ENCODE measurements around the gene CNTNAP2.
"Not testable (repeated sequence)": the region's sequence is repeated elsewhere in the genome, so short reads cannot be mapped to it uniquely, and the experiment has no call there.

CNTNAP2 gene

DNA sequence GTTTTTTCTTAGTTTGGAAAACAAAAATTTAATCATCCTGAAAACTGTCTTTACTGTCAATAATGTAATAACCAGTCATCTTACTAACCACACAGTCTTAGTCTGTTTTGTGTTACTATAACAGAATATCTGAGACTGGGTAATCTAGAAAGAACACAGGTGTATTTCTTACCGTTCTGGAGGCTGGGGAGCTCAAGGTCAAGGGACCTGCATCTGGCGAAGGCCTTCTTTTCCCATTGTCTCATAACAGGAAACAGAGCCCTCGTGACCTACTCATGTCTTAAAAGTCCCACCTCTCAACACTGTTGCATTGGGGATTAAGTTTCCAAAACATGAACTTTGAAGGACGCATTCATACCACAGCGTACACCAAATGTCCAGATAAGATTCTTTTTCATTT, 932.3 kb downstream of the CNTNAP2 start:
- no peak for DNase-seq

DNA sequence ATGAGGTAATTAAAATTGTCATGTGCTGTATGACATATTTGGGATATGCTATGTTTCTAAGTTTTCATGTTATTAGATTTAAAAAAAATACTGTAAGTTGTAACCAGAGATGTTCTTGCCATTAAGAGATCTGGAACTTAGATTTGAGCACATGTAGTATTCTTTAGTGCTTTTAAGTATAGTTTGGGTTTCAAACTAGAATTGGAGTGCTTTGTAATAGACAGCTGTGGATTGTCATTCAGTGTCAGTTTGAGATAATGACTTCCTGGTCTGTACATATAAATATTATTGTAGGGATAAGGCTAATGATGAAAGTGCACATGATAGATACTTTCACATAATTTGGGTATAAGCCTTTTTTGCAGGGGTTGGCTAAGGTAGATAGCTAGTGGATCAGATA, 936.2 kb downstream of the CNTNAP2 start:
- DNase-seq = no peak

DNA sequence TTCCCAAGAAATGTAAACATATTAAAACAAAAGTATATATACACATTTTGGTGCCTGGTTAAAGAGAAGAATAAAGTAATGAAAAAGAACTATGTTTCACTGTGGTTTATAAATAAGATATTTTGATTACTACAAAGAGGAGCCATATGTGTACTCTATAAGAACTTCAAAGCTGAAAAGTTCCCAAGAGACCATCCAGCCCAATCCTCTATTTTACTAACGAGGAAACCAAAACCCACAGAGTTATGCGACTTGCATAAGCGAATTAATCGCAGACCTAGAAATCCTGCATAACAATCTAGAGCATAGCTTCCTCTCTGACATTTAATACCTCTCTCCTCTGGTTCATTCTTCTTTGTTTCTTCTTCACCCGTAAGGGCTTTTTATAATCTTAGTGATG, 937.1 kb downstream of the CNTNAP2 start:
- no peak for DNase-seq

DNA sequence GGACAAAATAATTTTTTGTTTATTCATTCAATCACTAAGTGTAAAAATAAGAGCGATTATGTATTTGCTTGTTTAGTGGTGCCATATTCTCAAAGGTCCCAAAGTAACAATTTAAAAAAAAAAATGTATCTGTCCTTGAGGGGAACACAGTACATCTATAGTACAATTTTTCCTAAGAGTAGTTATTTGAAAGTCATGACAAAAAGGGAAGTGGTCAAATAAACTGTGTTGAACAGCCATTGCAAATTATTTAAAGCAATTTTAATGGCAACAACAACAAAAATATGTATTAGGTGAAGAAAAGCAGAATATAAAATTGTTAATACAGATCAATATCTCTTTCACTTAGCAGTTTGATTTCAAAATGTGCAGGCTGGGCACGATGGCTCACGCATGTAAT, 943.5 kb downstream of the CNTNAP2 start:
- DNase-seq = no peak

DNA sequence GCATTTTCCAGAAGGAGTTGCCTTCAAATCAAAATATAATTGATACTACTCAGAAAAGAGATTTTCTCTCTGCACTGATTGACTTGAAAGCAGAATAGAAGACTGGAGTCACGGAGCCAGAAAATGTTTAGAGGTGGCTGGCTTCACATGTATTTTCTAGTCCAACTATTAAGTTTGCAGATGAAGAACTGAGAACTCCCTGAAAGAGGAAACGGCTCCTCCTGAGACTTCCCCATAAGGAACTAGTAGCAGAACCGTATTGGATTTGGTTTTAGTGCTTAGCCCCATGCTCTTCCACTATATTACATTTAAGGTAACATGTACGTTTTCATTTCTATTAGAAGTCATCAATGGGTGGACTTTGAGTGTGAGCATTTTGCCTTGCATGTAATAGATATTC, 946.3 kb downstream of the CNTNAP2 start:
- no peak for DNase-seq

DNA sequence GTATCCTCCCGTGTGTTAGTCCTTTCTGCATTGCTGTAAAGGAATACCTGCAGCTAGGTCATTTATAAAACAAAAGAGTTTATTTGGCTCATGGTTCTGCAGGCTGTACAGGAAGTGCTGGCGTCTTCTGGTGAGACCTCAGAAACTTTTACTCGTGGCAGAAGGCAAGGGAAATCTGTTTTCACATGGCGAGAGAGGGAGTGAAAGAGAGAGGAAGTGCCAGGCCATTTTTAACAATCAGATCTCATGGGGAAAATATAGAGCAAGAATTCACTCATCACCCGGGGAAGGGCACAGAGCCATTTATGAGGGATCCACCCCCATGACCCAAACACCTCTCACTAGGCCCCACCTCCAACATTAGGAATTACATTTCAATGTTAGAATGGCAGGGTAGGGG, 952.2 kb downstream of the CNTNAP2 start:
- no peak for DNase-seq

DNA sequence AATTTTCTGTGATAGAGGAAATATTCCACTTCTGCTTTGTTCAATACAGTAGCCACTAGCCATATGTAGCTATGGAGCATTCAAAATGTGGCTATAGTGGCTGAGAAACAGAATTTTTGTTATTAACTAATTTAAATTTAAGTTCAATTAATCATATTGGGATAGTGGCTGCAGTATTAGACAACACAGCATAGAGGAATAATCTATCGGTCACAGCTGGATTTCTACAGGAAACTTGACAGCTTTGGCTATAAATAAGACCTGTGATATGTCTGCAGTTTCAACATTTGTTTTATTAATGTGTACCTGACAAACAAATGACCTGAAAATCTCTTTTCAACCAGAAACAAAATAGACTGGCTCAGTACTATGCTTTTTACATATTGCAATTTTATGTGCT, 953.2 kb downstream of the CNTNAP2 start:
- DNase-seq = no peak

DNA sequence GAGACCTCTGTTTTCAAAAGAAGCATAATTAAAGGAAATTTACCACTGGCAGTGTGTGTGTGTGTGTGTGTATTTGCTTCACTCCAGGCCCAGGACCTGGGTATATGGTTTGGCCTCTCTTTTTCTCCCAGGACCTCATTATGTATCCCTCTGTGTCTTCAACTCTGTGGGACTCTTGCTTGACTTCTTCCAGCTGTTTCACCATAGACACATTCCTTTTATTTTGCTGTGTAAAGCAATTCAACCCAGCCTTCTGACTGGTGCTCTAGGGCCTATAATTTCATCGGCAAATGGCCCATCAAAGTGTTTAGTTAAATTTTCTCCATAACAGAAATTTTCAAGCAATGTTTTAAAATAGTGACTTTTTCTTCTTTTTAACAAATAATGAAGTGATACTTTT, 954.3 kb downstream of the CNTNAP2 start:
- no peak for DNase-seq

DNA sequence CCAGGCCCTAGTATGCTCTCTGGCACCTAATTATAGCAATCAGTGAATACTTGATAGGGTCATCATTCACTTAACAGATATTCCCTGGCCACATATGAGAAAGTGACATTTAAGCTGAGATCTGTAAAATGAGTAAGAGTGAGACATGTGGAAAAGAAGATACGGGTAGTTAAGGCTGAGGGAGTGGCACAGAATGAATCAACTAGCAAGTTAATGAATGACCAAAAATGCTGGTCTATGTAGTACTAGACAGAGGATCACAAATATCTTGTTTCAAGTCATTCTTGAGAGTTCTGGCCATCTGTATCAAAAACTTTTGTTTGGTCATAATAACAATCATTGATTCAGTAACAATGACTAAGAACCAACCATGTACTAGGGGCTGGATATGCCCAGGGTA, 954.9 kb downstream of the CNTNAP2 start:
- no peak for DNase-seq

DNA sequence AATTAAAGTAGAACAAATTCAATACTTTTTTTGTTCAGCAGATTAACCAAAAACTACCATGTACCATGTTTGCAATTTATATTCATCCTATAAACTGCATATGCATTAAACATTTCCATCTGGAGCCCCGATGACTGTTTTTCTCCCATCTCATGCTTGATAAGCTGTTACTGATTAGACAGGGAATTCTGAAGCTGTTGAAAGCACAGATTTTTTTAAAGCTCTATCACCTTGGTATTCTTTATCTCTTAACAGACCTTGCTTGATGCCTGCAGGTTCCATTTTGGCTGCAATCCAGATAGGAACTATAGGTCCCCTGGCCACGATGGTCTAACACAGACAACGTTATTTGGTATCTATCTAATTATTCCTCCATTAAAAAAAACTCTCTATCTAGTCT, 961.7 kb downstream of the CNTNAP2 start:
- DNase-seq = no peak

DNA sequence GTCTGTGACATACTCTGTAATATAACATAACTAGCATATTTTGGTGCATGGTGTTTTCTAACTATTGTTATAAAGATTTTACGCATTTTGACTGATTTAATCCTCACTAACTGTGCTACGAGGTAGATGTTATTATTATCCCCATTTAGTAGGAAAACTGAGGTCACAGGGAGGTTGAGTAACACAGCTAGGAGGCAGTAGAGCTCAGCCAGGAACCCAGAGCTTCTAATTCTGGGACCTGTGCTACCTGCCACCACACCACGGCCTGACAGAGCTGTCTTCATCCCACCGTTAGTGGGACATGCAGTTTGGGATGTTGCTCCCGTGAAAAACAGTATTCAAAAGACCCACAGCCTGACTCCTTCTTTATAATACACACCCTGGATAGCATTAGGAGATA, 962.5 kb downstream of the CNTNAP2 start:
- DNase-seq = no peak

DNA sequence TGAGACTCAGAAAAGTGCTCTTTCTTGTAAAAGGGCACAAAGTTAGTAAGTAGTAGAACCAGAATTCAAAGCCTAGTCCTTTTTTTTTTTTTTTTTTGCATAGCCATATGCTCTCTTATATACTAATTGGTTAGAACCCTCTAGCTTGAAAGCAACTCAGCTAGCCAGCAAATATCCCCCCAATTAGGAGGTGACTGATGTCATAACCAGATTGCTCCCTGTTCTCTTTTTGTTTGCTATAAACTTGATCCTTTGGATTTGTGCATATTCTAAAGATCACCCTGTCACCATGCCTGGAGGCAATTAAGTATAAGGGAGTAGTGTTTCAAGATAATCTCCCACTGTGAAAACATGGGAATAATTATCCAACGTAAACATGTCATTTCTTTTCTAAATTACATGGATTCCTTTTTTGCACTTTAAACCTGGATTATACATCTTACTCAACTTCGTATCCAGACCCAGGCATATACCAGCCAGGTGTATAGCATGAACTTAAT, 963.4 kb downstream of the CNTNAP2 start:
- DNase-seq = no peak

DNA sequence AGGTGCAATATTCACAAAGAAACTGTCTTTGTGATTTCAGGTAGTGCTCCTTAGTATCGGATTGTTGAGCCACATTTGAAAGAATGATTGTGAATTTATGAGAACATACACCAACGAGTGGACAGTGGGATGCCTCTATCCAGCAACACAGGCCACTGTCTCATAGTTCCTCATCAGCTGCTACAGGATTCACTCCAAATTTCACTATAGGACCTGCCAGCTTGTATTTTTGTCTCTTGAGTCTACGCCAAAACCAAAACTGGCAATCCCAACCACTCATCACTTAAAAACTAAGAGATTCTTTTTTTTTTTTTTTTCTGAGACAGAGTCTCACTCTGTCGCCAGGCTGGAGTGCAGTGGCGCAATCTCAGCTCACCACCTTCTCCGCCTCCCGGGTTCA, 964.5 kb downstream of the CNTNAP2 start:
- DNase-seq = no peak

DNA sequence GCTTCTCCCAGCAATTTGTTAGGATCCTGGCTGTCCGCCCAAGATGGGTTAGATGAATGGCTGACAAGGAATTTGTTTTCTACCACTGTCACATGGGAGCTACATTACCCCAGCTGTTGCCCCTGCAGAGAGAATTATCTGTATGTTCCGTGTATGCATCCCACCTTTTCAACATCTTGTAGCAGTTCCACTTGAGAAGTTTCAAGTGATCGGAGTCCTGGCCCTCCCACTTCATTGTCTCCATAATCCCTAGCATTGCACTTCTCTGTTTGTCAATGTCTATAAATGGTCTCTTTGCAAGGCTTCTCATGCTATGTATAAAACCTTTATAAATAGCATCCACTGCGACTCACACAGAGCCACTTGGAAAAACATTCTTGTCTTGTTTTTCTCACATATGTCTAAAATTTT, 972.5 kb downstream of the CNTNAP2 start:
- no peak for DNase-seq

DNA sequence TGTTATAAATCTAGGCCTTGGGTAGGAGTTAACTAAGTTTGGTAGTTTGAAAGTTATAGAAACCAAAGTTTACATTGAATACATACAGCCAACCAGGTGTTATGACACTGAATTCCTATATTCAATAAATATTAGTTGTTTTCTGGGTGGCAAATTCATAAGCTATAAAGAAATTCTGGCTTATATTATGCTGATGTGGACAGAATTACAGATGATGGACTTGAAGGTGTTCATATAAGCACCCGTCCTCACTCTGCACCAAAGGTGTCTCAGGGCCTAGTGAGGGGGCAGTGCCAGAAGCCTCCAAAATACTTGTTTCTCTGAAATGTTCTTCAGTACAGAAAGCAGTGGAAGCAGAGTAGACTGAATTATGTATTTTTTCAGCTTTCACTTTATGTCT, 973.0 kb downstream of the CNTNAP2 start:
- DNase-seq = no peak

DNA sequence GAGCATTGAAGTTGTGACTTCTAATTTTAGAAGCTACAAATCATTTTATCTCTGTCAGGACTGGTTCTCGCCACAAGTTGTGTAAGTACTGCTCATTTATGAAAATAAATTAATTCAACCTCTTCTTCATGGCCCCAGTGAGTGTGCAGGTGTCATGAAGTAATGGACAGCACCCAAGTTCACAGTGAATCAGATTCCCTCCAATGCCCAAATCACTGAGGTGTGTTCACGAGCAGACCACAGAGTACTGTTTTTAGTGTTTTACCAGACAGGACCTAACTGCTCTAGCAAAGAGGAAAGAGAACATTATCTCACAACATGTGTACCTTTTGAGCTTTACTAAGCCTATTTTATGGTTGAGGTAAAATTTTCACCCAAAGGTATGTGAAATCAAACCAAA, 980.0 kb downstream of the CNTNAP2 start:
- DNase-seq = no peak

DNA sequence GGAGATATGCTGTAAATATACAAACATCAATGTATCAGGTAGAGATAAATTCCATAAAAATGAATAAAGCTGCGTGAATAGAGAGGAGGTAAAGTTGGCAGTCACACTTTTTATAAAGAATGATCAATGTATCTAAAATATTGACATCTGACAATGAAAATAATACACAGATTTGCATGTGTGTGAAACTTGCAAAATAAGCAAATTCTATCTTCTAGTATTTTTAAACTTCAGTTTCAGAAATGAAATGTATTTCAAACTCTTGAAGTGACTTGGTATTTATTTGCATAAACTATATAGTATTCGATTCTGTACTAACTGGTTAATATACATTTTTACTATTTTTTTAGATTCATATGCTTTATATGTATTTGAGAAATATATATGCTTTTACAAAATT, 986.6 kb downstream of the CNTNAP2 start:
- no peak for DNase-seq

DNA sequence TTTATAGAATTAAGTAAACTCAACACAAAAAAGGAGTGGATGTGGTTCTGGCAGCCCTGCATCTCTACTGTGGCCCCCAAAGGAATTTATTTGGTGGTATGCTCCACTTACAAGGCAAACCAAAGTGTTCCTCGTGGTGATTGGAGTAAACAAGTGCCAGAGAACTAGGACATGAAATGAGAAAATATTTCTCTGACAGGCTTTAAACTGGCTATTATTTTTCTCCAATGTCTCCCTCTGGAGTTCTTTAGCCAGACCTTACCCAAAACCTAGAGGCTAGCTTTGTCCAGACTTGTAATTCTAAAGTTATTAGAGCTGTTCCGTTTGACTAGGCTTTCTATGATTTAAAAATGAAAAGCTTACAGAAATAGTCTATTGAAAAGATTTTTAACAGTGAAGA, 990.1 kb downstream of the CNTNAP2 start:
- DNase-seq = no peak

DNA sequence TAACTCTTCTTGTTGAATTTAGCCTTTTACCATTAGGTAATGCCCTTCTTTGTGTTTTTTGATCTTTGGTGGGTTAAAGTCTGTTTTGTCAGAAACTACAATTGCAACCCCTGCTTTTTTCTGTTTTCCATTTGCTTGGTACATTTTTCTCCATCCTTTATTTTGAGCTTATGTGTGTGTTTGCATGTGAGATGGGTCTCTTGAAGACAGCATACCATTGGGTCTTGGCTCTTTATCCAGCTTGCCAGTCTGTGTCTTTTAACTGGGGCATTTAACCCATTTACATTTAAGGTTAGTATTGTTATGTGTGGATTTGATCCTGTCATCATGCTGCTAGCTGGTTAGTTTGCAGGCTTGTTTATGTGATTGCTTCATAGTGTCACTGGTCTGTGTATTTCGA, 997.9 kb downstream of the CNTNAP2 start:
- not testable (repeated sequence) for DNase-seq

DNA sequence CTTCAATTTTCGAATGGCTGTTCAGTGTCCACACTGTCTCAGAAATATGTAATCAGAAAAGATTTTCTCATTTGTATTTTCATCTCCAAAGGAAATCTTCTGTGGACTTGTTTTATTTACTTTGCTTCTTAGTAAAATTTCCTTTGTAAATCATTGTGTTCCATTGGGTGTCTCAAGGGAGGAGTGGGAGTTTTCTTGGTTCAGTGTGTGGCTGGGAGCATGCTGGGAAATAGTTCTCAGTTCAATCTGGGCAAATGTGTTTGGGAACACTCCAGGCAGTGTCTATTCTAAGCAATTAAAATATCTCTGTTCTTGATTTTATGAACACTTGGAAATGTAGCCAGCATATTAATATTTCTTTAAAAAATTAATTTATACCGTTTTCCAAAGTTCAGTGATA, 1019.8 kb downstream of the CNTNAP2 start:
- no peak for DNase-seq

DNA sequence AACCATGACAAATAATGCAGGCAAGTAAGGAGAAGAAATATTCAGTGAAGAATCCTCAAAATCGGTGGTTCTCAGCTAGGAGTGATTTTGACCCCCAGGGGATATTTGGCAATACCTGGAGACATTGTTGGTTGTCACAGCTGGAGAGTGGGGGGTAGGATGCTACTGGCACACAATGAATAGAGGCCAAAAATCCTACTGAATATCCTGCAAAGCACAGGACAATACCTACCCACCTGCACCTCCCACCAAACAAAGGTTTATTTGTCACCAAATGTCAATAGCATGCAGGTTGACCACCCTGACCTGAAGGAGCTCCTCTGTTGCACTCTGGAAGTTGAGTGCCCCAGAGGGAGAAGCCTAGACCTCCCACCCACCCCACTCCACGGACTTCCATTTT, 1028.6 kb downstream of the CNTNAP2 start:
- DNase-seq = no peak

DNA sequence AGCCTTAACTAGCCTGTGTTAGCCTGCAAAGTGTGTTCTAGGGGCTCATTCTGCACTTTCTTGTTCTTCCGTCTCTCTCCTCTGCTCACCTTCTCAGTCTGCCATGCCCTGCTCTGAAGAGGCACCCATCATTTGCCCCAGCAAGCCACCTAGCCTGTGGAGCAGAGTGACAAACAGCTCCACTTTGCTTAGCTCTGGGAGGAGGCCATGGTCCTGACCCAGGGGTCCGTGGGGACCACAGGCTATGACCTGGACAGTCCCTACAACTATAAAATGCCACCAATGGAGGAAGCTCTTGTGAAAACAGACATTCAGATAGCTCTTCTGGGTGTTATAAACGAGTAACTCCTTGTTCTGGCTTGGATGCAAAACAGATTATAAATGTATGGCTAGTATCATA, 1029.6 kb downstream of the CNTNAP2 start:
- no peak for DNase-seq

DNA sequence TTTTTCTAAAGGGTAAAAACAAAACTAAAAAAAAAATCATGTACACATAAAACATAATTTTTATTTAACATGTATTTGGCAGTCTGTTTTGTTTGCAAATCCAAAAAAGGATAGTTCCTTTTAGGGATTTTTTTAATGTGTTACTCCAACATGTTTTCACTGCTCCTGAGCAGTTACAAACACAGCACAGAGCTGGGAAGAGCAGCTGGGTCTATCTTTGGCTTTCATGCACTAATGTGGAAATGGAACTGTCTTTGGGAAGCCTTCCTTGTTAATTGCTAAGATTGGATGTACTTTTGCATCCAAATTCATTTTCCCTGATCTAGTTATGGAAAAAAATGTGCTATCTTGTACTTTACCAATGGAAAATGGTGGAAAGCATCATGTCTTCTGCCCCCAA, 1035.1 kb downstream of the CNTNAP2 start:
- DNase-seq = no peak

DNA sequence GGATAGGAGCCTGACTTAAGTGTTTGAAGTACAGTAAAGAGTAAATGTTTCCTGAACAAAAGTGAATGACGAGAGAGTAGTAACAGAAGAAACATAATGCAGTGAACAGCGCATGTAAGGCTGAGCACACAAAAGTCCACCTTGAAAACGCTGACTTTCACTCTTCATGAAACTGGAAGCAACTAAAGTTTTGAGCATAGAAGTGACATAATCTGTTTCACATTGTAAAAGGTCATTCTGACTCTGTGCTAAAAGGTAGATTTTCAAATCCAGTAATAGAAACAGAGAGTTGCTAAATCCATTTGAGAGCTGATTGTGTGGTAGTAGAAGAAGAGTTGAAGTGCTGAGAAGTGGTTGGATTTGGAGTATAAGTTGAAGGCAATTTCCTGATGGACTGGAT, 1037.0 kb downstream of the CNTNAP2 start:
- DNase-seq = no peak

DNA sequence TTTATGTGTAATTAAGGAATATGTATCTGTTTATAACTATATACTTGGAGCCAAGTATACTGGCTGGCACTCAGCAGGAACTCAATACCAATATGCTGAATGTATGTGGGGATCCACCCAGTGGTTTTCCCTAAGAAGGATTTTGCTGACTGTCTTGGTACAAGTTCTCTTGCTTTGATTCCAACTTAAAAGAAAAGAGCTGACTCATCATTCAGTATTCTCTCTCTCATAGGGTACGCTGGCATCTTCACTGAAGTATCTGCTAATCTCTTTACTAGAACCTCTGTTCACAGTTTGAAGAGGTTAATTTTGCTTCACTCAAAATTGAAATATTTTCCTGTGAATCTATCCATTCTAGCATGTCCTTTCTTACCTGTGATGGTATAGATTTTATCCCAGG, 1044.8 kb downstream of the CNTNAP2 start:
- no peak for DNase-seq

DNA sequence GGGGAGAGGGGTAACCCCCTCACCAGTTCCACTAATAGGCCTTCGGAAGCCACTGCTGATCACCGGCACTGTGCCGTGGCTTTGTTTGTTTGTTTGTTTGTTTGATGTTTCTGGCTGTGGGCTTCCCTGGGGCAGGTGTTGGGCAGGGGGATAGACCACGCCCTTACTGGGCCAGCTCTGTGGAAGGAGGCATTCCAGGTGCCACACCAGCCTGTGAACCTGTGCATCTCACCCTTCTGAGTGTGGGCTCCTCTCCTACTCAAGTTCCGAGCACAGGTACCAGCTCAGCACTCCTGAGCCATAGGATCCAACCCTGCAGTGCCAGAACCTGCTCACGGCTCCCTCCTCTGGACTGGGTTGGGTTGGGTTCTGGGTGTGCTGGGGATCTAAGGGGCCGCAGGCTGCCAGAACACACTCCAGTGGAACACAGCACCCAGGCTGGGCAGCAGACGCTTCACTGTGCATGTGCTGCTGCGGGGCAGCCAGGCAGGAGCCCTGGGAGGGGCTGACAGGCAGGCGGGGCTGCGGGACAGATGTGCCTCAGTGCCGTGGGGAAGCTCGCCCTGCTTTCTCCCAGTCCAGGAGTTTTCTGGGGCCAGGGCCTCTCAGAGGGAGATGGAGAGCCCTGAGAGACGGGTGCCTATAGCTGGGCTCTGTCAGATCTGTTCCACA, 1053.9 kb downstream of the CNTNAP2 start:
- DNase-seq = no peak

Measured in NCI-H510A treated with DMSO at 0.1 percent for 48 hours (cell line).